Erythroblast (primary cell): Measurements from ENCODE around the gene RALY.

Experiments
- GATA1 ChIP-seq: IDR thresholded peaks from 2 replicates; pipeline ENCODE4 v1.6.1; 2011; ENCODE audit warnings: low read depth, mild to moderate bottlenecking, control low read depth, low read length, moderate library complexity
- POLR2A ChIP-seq: IDR thresholded peaks from 2 replicates; pipeline ENCODE4 v1.6.1; 2011; ENCODE audit warnings: mild to moderate bottlenecking, low read length

GRCh38 chr20:34042262-34042661, 48.6 kb downstream of the RALY start:
- TF ChIP-seq POLR2A: no peak
- no peak for TF ChIP-seq GATA1
